Uterus (tissue), 4 donors: ENCODE results near the gene ZNF581. TPM values are rescaled to one million over a fixed set of nuclear protein-coding genes. Genes with fewer than 3 reads are reported as not detected.

Experiments
- DNase-seq, 2 donors: peaks; one replicate each; pipeline ENCODE4 v3.0.0-alpha.2; 2019 to 2020
- H3K27ac ChIP-seq, 2 donors: fragments of 200-600 bp; sonication (generic); 1 replicate in 1 of 2; 2 replicates in 1 of 2; pipeline ENCODE4 v1.5.1; 2016 to 2018
- H3K27me3 ChIP-seq, 2 donors: fragments of 200-600 bp; sonication (generic); one replicate each; pipeline ENCODE4 v1.5.1; 2018 to 2019; ENCODE audit warnings: control low read depth in 1 of 2
- H3K36me3 ChIP-seq, 2 donors: fragments of 200-600 bp; sonication (generic); one replicate each; pipeline ENCODE4 v1.5.1; 2019; ENCODE audit warnings: control low read depth in 1 of 2
- H3K4me1 ChIP-seq, 2 donors: fragments of 200-600 bp; sonication (generic); one replicate each; pipeline ENCODE4 v1.5.1; 2018 to 2019; ENCODE audit warnings: control low read depth in 1 of 2
- H3K4me3 ChIP-seq, 2 donors: fragments of 200-600 bp; sonication (generic); 1 replicate in 1 of 2; 2 replicates in 1 of 2; pipeline ENCODE4 v1.5.1; 2018 to 2019; ENCODE audit warnings: mild to moderate bottlenecking in 1 of 2
- H3K9me3 ChIP-seq, 2 donors: fragments of 200-600 bp; sonication (generic); one replicate each; pipeline ENCODE4 v1.5.1; 2019; ENCODE audit warnings: control low read depth in 1 of 2
- CTCF ChIP-seq, 4 experiments: fragments of 200-600 bp in 2 of 4; fragments of 450-650 bp in 2 of 4; sonication (generic) in 2 of 4; IDR thresholded peaks; one replicate each; pipeline ENCODE4 v1.5.1; 2016 to 2019; ENCODE audit warnings: antibody characterized with exemption in 4 of 4, mild to moderate bottlenecking in 2 of 4, moderate library complexity in 1 of 4
- POLR2A ChIP-seq, 2 donors: fragments of 450-650 bp; IDR thresholded peaks; one replicate each; pipeline ENCODE4 v1.6.1; 2016; ENCODE audit warnings: antibody characterized with exemption in 2 of 2, mild to moderate bottlenecking in 1 of 2, moderate library complexity in 1 of 2
- intact Hi-C: fragments of 100-400 bp; cut with DNase I; formaldehyde crosslinking; loops from one replicate; pipeline ENCODE4 v1.15.1; 2023; ENCODE audit warnings: low total_unique reads
- total RNA-seq, 4 donors: library from RNA; depleted of rRNA in 3 of 4; stranded (reverse); fragments of >200 nt in 3 of 4; gene quantifications; one replicate each; pipeline versions ENCODE4 v1.1.0 to v1.2.4, GENCODE V29; 2014 to 2023
- donor health status: DM: yes; HTN: yes; CAD: no.

The ZNF581 gene
- 10 to 100 TPM in 3 of 4 donors, 1 to 10 TPM in 1; 2.8 to 30.3 (median 12.8) TPM for total RNA-seq

GRCh38 chr19:55643003-55643886 is at the start of gene ZNF581:
ZNF581 (plus strand) TSS chr19:55643649; CDS start chr19:55644572, 923 bp downstream.
- peak within 1 kb of the TSS; percentile 72 to 94 for H3K4me3 ChIP-seq
- intact Hi-C loops: loop anchor here (10.0 kb wide), 1 partner anchor 528 kb away; the partner anchor contains the start of gene PPP1R12C
- H3K36me3 ChIP-seq: no peaks in the 10 kb centered on the region
- H3K4me1 ChIP-seq: peaks cover 0 to 17% of the 10 kb centered on the region in 2 donors
- TF ChIP-seq POLR2A (IDR thresholded peaks at IDR 0.05) (peak in 1 of 2 donors; percentile 23), CTCF (IDR thresholded peaks at IDR 0.05) (peak in 2 of 4 experiments; percentile 20 to 28)
- peak; percentile 70 to 76 for DNase-seq
- H3K27ac ChIP-seq: peak within 1 kb of the TSS; percentile 88 to 98
- H3K9me3 ChIP-seq: no peaks in the 10 kb centered on the region
- H3K27me3 ChIP-seq: no peaks in the 10 kb centered on the region

GRCh38 chr19:55594996-55595545 is 48.4 kb upstream of the ZNF581 start:
- Histone ChIP-seq H3K9me3 (no peaks in the 10 kb centered on the region), H3K36me3 (no peaks in the 10 kb centered on the region), H3K27ac (no peak overlapping the region), H3K4me3 (no peak overlapping the region), H3K27me3 (no peaks in the 10 kb centered on the region), H3K4me1 (no peaks in the 10 kb centered on the region)
- intact Hi-C loops: no loop called here
- DNase-seq: no peak
- no peak for TF ChIP-seq POLR2A (IDR thresholded peaks at IDR 0.05)

GRCh38 chr19:55596304-55596703 is 47.1 kb upstream of the ZNF581 start:
- no peak for TF ChIP-seq POLR2A (IDR thresholded peaks at IDR 0.05)
- no peak for TF ChIP-seq CTCF (IDR thresholded peaks at IDR 0.05)
- DNase-seq: no peak
- H3K36me3 ChIP-seq: no peaks in the 10 kb centered on the region
- H3K27me3 ChIP-seq: no peaks in the 10 kb centered on the region
- H3K9me3 ChIP-seq: no peaks in the 10 kb centered on the region
- peaks cover 0 to 6% of the 10 kb centered on the region in 2 donors for H3K4me1 ChIP-seq
- H3K4me3 ChIP-seq: no peak overlapping the region
- no peak overlapping the region for H3K27ac ChIP-seq
- intact Hi-C loops: no loop called here

GRCh38 chr19:55597501-55597921 is 45.9 kb upstream of the ZNF581 start:
- peak in 1 of 2 donors; percentile 32 for DNase-seq
- H3K36me3 ChIP-seq: no peaks in the 10 kb centered on the region
- H3K4me3 ChIP-seq: no peak overlapping the region
- H3K27me3 ChIP-seq: no peaks in the 10 kb centered on the region
- no peaks in the 10 kb centered on the region for H3K9me3 ChIP-seq
- intact Hi-C loops: no loop called here
- no peak overlapping the region for H3K27ac ChIP-seq
- TF ChIP-seq CTCF (IDR thresholded peaks at IDR 0.05) (no peak), POLR2A (IDR thresholded peaks at IDR 0.05) (no peak)
- H3K4me1 ChIP-seq: peaks cover 0 to 6% of the 10 kb centered on the region in 2 donors

- Histone ChIP-seq H3K36me3 (no peaks in the 10 kb centered on the region), H3K4me1 (peaks cover 0 to 6% of the 10 kb centered on the region in 2 donors), H3K27ac (no peak overlapping the region), H3K27me3 (no peaks in the 10 kb centered on the region), H3K9me3 (no peaks in the 10 kb centered on the region), H3K4me3 (no peak overlapping the region)
- intact Hi-C loops: no loop called here
- TF ChIP-seq CTCF (IDR thresholded peaks at IDR 0.05) (no peak), POLR2A (IDR thresholded peaks at IDR 0.05) (no peak)
- no peak for DNase-seq
Measured at GRCh38 chr19:55598034-55598433, 45.4 kb upstream of the ZNF581 start.
